Measurements from ENCODE around the gene SMPD3.

DNA sequence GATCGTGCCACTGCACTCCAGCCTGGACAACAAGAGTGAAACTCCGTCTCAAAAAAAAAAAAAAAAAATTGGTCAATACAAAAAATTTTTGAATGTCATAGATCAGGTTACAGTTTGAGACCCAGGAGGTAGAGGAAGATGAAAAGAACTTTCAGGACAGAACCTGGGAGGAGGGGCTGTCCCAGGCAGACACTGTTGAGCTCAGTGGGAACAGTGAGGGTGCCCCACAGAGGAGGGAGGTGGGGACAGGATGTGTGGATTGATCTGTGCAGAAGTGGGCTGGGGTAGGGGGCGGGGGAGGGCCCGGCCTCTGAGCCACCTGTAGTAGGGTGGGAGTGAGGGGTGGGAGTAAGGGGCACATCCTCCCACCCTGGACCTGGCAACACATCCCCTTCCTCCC is 79.1 kb downstream of the SMPD3 start:
- TF ChIP-seq GATA2 (IDR thresholded peaks at IDR 0.05; ENCODE audit: low read depth, low read length) (no peak), GATA3 (IDR thresholded peaks at IDR 0.05; ENCODE audit: low read depth, low read length) (no peak)
